HUES64 (cell line): Measurements from ENCODE around the gene SEMA4C. TPM values are rescaled to one million over a fixed set of nuclear protein-coding genes. Genes with fewer than 3 reads are reported as not detected.
A peak's percentile ranks its signal among the peaks of the same experiment; 100 is the strongest.

Experiments used
- H3K27ac ChIP-seq: 2 replicates; pipeline ENCODE4 v1.7.0; 2013; ENCODE audit warnings: low read depth, low read length, inconsistent platforms
- H3K27me3 ChIP-seq: 2 replicates; pipeline ENCODE4 v1.6.1; 2013; ENCODE audit warnings: mild to moderate bottlenecking, low read length; ENCODE audit not compliant: insufficient read depth
- H3K36me3 ChIP-seq: 2 replicates; pipeline ENCODE4 v1.6.1; 2013; ENCODE audit warnings: mild to moderate bottlenecking, low read length; ENCODE audit not compliant: insufficient read depth
- H3K4me1 ChIP-seq: 2 replicates; pipeline ENCODE4 v1.6.1; 2013; ENCODE audit warnings: mild to moderate bottlenecking, low read length, moderate library complexity; ENCODE audit not compliant: insufficient read depth
- H3K4me3 ChIP-seq: 2 replicates; pipeline ENCODE4 v1.5.1; 2013; ENCODE audit warnings: mild to moderate bottlenecking, low read length, moderate library complexity
- H3K9ac ChIP-seq: 2 replicates; pipeline ENCODE4 v1.6.1; 2013; ENCODE audit warnings: mild to moderate bottlenecking, low read depth, low read length
- H3K9me3 ChIP-seq: 2 replicates; pipeline ENCODE4 v1.6.1; 2013; ENCODE audit warnings: low read depth, low read length; ENCODE audit not compliant: insufficient read depth
- WGBS: fragments of 150-250, 120-280 bp; methylation state at CpG from one replicate; pipeline ENCODE4 v1.1.7; 2013; ENCODE audit warnings: missing lambda C conversion rate; 5-methylcytosine and 5-hydroxymethylcytosine counted together
- polyA plus RNA-seq, 2 experiments: library from polyadenylated mRNA; stranded (reverse); fragments of 50-300 nt; gene quantifications; one replicate each; pipeline ENCODE4 v1.2.3, GENCODE V29; 2013

Gene SEMA4C
- polyA plus RNA-seq (2013, experiment 1 of 2) = 46.9 TPM
- 53.7 TPM for polyA plus RNA-seq (2013, experiment 2 of 2)

- Histone ChIP-seq H3K9me3 (no peaks in the 10 kb centered on the region), H3K27me3 (peaks cover 5% of the 10 kb centered on the region; the same call in 1 of the 2 replicates), H3K27ac (peak within 1 kb of the TSS; percentile 97), H3K36me3 (peaks cover 26% of the 10 kb centered on the region), H3K4me1 (peaks cover 36% of the 10 kb centered on the region), H3K9ac (peak within 1 kb of the TSS; percentile 99), H3K4me3 (peak within 1 kb of the TSS; percentile 96)
- under 1% methylated on average over 93 of the region's 93 CpGs for WGBS
Observed at GRCh38 chr2:96869822-96870625, at the start of gene SEMA4C. Gene SEMA4C, minus strand, starts transcription at chr2:96870080. Its CDS starts 2,194 bp downstream, at chr2:96867886.

DNA sequence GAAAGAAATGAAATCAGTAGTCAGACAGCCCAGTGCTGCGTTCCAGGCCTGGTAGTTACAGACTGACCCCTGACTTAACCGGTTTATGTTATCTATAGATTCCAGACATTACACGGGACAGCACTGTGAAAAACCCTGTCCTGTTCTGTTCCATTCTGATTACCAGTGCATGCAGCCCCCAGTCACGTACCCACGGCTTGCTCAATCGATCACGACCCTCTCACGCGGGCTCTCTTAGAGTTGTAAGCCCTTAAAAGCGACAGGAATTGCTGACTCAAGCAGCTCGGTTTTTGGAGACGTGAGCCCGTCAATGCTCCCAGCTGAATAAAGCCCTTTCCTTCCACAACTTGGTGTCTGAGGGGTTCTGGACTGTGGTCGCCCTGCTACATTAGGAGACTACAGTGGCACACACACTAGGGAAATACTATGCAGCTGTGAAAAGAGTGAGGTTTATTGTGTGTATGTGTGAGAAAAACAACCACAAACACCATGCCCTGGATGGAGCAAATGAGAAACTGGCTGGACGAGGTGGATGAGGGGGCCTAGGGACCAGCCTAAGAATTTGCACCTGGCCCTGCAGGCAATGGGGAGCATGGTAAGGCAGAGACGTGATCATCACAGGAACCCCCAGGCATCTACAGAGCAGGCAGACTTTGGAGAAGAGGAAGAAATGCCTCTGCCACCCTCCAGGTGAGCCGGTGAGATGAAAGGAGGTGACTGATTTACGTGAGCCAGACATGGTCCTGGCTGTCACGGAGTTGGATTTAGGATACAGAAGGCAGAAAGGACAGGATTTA, 49.1 kb upstream of the SEMA4C start:
- H3K27ac ChIP-seq = no peak overlapping the region
- H3K9me3 ChIP-seq = no peaks in the 10 kb centered on the region
- H3K4me1 ChIP-seq = peaks cover 10% of the 10 kb centered on the region; the same call in 1 of the 2 replicates
- H3K9ac ChIP-seq = no peak overlapping the region
- 90% methylated on average over 19 of the region's 19 CpGs for WGBS
- H3K4me3 ChIP-seq = no peak overlapping the region
- H3K27me3 ChIP-seq = peaks cover 13% of the 10 kb centered on the region; the same call in 1 of the 2 replicates
- H3K36me3 ChIP-seq = no peaks in the 10 kb centered on the region

DNA sequence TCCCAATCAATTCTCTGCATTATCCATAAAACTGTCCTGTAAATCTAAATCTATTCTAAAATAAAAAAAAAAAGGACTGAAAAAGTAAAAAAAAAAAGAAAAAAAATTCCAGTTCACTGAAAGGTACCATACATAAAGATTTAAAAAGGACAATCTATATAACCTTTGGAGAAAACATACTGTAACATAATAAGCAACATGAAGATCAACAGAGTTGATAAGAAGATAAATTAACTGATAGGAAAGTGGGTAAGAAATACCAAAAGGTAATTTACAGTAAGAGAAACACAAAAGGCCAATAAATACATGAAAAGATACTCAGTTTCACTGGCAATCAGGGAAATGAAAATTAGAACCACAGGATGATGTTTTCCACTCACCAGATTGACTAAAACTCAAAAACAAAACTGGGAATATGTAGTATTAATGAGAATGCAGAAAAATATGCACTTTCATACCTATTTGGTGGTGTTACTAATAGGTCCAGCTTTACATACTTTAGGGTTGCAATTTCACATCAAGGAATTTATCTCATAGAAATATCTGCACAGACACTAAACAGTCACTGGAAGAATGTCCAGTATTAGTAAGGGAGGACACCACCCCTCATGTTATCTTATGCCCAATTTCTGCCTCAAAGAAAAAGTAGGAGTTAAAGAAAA, 48.3 kb upstream of the SEMA4C start:
- H3K27me3 ChIP-seq = peaks cover 13% of the 10 kb centered on the region; the same call in 1 of the 2 replicates

GRCh38 chr2:96916646-96917543, 47.0 kb upstream of the SEMA4C start:
- 94% methylated on average over 21 of the region's 22 CpGs for WGBS
- H3K27ac ChIP-seq = no peak overlapping the region
- no peak overlapping the region for H3K4me3 ChIP-seq
- no peaks in the 10 kb centered on the region for H3K9me3 ChIP-seq
- H3K9ac ChIP-seq = no peak overlapping the region
- peaks cover 12% of the 10 kb centered on the region; the same call in 1 of the 2 replicates for H3K27me3 ChIP-seq
- peaks cover 15% of the 10 kb centered on the region; the same call in 1 of the 2 replicates for H3K4me1 ChIP-seq
- H3K36me3 ChIP-seq = no peaks in the 10 kb centered on the region

More for the DNA sequence above, 48.3 kb upstream of the SEMA4C start:
- Histone ChIP-seq H3K4me1 (peaks cover 10% of the 10 kb centered on the region; the same call in 1 of the 2 replicates), H3K36me3 (no peaks in the 10 kb centered on the region), H3K27ac (no peak overlapping the region), H3K4me3 (no peak overlapping the region), H3K9me3 (no peaks in the 10 kb centered on the region), H3K9ac (no peak overlapping the region)

- H3K4me3 ChIP-seq = no peak overlapping the region
- peaks cover 15% of the 10 kb centered on the region; the same call in 1 of the 2 replicates for H3K4me1 ChIP-seq
- WGBS = 90% methylated on average over 10 of the region's 10 CpGs
- H3K9ac ChIP-seq = no peak overlapping the region
- H3K27ac ChIP-seq = no peak overlapping the region
- H3K9me3 ChIP-seq = no peaks in the 10 kb centered on the region
- peaks cover 10% of the 10 kb centered on the region; the same call in 1 of the 2 replicates for H3K27me3 ChIP-seq
- no peaks in the 10 kb centered on the region for H3K36me3 ChIP-seq
Observed at GRCh38 chr2:96916156-96916630, 46.3 kb upstream of the SEMA4C start.

- no peak overlapping the region for H3K27ac ChIP-seq
- peaks cover 7% of the 10 kb centered on the region; the same call in 1 of the 2 replicates for H3K27me3 ChIP-seq
- 93% methylated on average over 5 of the region's 5 CpGs for WGBS
- H3K4me1 ChIP-seq = peaks cover 10% of the 10 kb centered on the region; the same call in 1 of the 2 replicates
- H3K9me3 ChIP-seq = no peaks in the 10 kb centered on the region
- no peak overlapping the region for H3K4me3 ChIP-seq
- no peak overlapping the region for H3K9ac ChIP-seq
- H3K36me3 ChIP-seq = no peaks in the 10 kb centered on the region
Observed at GRCh38 chr2:96914332-96914731, 44.5 kb upstream of the SEMA4C start.

GRCh38 chr2:96913398-96914202, 43.7 kb upstream of the SEMA4C start:
- 92% methylated on average over 20 of the region's 20 CpGs for WGBS
- Histone ChIP-seq H3K36me3 (no peaks in the 10 kb centered on the region), H3K4me3 (no peak overlapping the region), H3K27ac (no peak overlapping the region), H3K4me1 (peaks cover 8% of the 10 kb centered on the region; the same call in 1 of the 2 replicates), H3K9me3 (no peaks in the 10 kb centered on the region), H3K9ac (no peak overlapping the region), H3K27me3 (no peaks in the 10 kb centered on the region; the same call in 1 of the 2 replicates)

DNA sequence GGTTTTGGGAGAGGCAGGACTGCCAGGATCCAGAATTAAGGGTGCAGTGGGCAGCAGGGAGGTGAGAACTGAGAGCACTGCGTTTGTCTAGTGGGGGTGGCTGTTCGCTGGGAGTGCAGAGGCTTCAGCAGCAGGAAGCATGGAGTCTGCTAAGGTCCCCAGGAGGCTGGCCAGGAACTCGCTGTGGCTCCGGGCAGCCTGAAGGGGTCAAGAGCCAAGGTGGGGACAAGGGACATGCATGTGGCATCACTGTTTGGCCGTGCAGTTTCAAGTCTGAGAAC, 43.2 kb upstream of the SEMA4C start:
- 82% methylated on average over 5 of the region's 5 CpGs for WGBS
- Histone ChIP-seq H3K27me3 (no peaks in the 10 kb centered on the region; the same call in 1 of the 2 replicates), H3K36me3 (no peaks in the 10 kb centered on the region), H3K9me3 (no peaks in the 10 kb centered on the region), H3K4me1 (peaks cover 8% of the 10 kb centered on the region; the same call in 1 of the 2 replicates), H3K9ac (no peak overlapping the region), H3K4me3 (no peak overlapping the region), H3K27ac (no peak overlapping the region)

- Histone ChIP-seq H3K4me3 (no peak overlapping the region), H3K36me3 (no peaks in the 10 kb centered on the region), H3K9ac (0 out of 2 replicates have a peak overlapping the region, but pooled peaks have one; percentile 16), H3K27ac (no peak overlapping the region), H3K9me3 (no peaks in the 10 kb centered on the region), H3K27me3 (no peaks in the 10 kb centered on the region; the same call in 1 of the 2 replicates), H3K4me1 (peaks cover 12% of the 10 kb centered on the region)
- 86% methylated on average over 22 of the region's 22 CpGs for WGBS
Observed at GRCh38 chr2:96912346-96913116, 42.7 kb upstream of the SEMA4C start.
